GM19043 (cell line): ENCODE results near the gene ANO1.

Experiments used
- ATAC-seq: cut with Tn5 transposase; IDR thresholded peaks from one replicate; pipeline ENCODE4 v1.9.1; 2021; ENCODE audit warnings: low read depth; ENCODE audit not compliant: unreplicated experiment

ANO1 gene

GRCh38 chr11:70230840-70231710 is 153.0 kb downstream of the ANO1 start:
- ATAC-seq, result no peak

- no peak for ATAC-seq
These were observed 154.9 kb downstream of the ANO1 start for GRCh38 chr11:70233034-70233433.

- ATAC-seq, result no peak
These were observed 155.4 kb downstream of the ANO1 start for GRCh38 chr11:70233511-70233934.

- no peak for ATAC-seq
These were observed 155.8 kb downstream of the ANO1 start for GRCh38 chr11:70233962-70234361.
